Activated CD4-positive, alpha-beta T cell treated with anti-CD3 and anti-CD28 coated beads, Interleukin-2, amount 50 U/mL, for 4 hours (primary cell): ENCODE data around the gene RGSL1.
A peak's percentile ranks its signal among the peaks of the same experiment; 100 is the strongest.

Source experiments
- DNase-seq, 2 experiments: peaks; one replicate each; pipeline ENCODE4 v3.0.0-alpha.2; 2020

Gene RGSL1

DNA sequence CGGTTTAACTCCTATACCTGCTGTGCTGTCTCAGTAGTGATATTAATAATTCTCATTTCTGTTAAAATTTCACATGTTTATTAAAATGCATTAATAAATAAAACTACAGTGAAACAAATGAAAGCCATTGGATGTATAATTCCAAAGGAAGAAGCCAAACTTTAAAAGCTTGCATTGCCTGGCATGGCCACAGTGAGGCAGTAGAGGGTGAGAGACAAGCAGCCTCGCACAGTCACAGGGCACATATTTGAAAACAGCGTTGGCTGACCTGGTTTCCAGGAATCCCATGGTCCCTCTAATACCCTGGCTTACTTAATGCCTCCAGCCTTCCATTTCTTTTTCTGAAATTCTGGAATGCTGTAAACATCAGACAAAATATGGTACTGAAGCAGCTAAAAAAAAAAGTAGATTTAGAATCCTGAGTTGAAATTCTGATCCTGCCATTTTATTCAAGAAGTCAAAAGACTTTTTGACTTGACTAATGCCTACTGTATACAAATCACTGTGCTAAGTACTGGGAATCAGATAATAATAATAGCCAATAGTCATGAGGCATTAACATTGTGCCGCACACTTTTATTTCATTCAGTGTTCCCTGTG is 145.8 kb downstream of the RGSL1 start:
- peak; percentile 66 to 71 for DNase-seq

DNA sequence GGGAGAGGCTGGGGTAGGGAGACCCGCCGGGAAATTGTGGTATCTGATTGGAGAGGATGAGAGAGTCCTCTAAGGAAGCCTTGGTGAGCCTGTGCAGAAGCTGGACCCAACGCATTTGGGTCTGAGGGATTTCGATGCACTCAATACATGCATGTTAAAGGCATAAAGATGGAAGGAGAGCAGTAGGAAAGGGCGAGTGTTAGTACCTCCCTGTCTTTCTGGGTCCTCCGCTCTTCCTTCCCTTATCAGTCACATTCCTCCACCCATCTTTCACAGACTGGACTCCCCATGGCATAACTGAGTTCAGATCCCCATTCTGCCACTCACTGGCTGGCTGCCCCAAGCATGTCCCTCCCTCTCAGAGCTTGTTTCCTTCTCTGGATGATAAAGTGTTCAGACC is 147.0 kb downstream of the RGSL1 start:
- DNase-seq: no peak

DNA sequence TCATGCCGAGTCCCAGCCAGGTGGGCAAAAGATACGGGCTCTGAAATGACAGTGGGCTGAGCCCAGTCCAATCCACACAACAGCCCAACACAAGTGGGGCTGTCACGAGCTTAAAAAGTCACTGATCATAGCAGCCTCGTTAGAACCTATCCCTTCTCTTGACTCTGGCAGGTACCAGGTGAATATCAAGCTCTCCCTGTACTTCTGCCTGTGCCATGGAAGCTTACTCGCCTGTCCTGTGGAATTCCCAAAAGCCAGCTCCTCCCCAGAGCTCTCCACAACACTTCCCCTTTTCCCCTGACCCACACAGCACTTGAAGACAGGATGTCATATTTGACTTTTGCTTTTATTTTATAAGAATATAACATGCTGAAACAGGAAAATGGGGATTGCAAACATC is 148.3 kb downstream of the RGSL1 start:
- no peak for DNase-seq

GRCh38 chr1:182599339-182599738 is 149.4 kb downstream of the RGSL1 start:
- no peak for DNase-seq

- DNase-seq: no peak
These were observed 150.2 kb downstream of the RGSL1 start for GRCh38 chr1:182600036-182600713.

- DNase-seq: no peak
These were observed 150.9 kb downstream of the RGSL1 start for GRCh38 chr1:182600745-182601415.

- DNase-seq: peak; percentile 46 to 54
These were observed 151.5 kb downstream of the RGSL1 start for GRCh38 chr1:182601416-182601786.

DNA sequence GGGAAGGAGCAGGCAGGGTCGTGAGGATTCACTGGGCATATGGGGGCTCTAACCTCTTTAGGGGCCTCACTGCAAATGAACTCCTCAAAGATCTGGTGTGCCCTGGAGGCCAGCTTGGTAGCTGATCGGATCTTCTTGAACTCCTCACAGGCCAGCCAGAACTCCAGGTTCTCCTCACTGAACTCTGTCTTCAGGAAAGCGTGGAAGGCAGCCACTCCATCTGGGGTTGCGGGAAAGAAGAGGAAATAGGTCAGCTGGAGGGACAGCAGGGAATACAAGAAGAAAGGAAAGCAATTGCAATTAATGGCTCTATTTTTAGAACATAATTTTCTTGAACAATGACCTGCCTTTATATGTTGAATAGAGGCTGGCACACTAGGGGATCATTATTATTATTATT is 152.0 kb downstream of the RGSL1 start:
- no peak for DNase-seq

GRCh38 chr1:182602935-182603645 is 153.1 kb downstream of the RGSL1 start:
- no peak for DNase-seq

- DNase-seq: no peak
These were observed 153.8 kb downstream of the RGSL1 start for GRCh38 chr1:182603646-182604174.

DNA sequence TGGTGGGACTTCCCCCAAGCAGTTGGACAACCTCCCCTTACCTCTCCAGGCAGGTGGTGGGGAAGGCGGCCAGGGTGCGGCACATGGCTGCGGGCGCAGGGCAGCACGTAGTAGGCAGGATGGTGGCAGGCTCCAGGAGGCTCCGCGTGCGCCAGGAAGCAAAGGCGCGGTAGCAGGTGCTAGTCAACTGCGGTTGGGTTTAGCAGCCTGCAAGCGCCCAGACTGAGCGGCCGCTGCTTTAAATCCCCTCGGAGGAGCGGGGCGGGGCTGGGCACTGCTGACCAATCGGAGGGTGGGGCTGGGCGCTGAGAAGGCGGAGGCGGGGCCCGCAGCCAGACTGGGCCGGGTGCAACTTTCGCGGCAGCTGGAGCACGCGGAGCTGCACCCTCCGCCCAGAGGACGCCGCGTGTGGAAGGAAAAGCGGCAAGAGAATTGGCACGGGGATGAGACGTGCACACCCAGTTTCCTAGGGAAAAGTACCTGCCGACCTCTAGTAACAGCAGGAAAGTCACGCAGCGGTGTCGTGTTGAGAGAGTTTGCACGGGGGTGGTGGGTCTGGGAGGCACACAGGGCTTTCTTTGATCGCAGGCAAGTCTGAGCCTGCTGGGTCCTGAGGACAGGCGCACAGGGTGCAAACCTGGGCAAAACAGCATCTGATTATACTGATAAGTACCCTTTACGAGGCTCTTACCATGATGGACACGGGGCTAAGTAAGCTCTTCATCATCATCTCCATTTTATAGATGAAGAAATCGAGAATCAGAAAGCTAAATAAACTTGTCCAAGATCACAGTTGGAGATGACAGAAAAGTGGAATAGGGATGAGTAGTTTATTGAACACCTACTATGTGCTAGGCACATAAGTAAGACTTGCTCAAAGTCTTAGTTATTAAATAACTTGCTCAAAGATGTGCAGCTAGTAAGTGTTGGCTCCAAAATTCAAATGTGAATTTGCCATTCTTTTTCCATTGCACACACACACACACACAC is 154.5 kb downstream of the RGSL1 start, which contains the start of gene RGS16:
RGS16 (minus strand) TSS at position 215 of the 990 bp plus-strand sequence; CDS start at position 85, 130 bp downstream.
- DNase-seq: peak; percentile 91

DNA sequence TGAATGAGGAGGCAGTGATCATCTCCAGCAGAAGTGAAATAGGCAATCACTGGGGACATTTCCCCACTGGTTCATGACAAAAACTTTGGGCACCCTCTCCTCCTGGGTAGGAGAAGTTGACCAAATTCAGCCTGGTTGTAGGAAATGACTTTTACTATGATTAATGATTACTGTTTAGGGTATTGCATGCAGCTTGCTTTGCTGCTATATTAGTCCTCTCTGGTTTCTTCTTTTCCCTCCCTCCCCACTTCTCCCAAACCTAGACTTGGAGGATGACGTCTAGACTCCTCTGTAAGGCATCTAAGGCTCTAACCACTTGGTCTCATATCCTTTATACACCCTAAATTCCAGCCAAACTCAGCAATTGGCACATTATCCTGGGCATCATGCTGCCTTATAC is 157.6 kb downstream of the RGSL1 start:
- no peak for DNase-seq

DNA sequence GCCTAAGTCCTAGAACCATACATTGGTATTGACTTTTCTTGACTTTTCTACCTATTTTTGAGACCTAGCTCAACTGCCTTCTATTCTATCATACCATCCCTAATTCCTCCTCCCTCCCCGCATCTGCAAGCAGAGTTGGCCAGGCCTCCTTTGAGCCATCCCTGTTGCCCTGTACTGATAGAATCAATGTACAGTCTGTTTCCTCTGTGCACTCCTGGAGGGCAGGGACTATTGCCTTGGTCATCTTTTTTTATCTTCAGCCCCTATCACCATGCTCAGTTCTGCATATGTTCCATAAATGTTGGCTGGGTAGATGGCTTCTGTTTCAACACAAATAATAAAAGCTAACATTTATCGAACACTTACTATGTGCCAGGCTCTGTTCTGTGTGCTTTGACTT is 158.3 kb downstream of the RGSL1 start:
- no peak for DNase-seq

- DNase-seq: no peak
These were observed 159.1 kb downstream of the RGSL1 start for GRCh38 chr1:182608845-182609610.
